OCI-LY3 (cell line): ENCODE measurements around the gene RNPEPL1.

Experiments
- CTCF ChIP-seq: fragments of 200-600, 300-600 bp; sonication (generic); IDR thresholded peaks from 2 replicates; pipeline ENCODE4 v1.5.1; 2014; ENCODE audit warnings: antibody characterized with exemption, low read length, low read depth
- EZH2phosphoT487 ChIP-seq: fragments of 200-600 bp; shearing (Covaris generic); IDR thresholded peaks from 2 replicates; pipeline ENCODE4 v1.6.1; 2018; ENCODE audit warnings: antibody characterized with exemption, mixed run types, low read depth

GRCh38 chr2:240520974-240521350, 47.3 kb upstream of the RNPEPL1 start:
- no peak for TF ChIP-seq CTCF
- TF ChIP-seq EZH2phosphoT487: no peak
